Smooth muscle cell (in vitro differentiated cells): ENCODE measurements around the gene CHST8. TPM values are rescaled to one million over a fixed set of nuclear protein-coding genes. Genes with fewer than 3 reads are reported as not detected.

Experiments used
- DNase-seq: peaks from one replicate; lab custom pipeline; 2025; ENCODE audit not compliant: unreplicated experiment; lab: John Stamatoyannopoulos, UW
- H2AFZ ChIP-seq: fragments of 200-600 bp; sonication (generic); 2 replicates; pipeline ENCODE4 v1.6.0; 2016; ENCODE audit warnings: antibody characterized with exemption, low read depth, mild to moderate bottlenecking
- H3F3A ChIP-seq: fragments of 200-600 bp; sonication (generic); 2 replicates; pipeline ENCODE4 v1.6.0; 2017; ENCODE audit warnings: antibody characterized with exemption, low read depth
- H3K27ac ChIP-seq: fragments of 200-600 bp; sonication (generic); 2 replicates; pipeline ENCODE4 v1.5.1; 2016; ENCODE audit warnings: low read depth, mild to moderate bottlenecking
- H3K27me3 ChIP-seq: fragments of 200-600 bp; sonication (generic); 2 replicates; pipeline ENCODE4 v1.6.1; 2016; ENCODE audit warnings: low read depth, mild to moderate bottlenecking
- H3K36me3 ChIP-seq: fragments of 200-600 bp; sonication (generic); 2 replicates; pipeline ENCODE4 v1.5.1; 2016; ENCODE audit warnings: low read depth
- H3K4me1 ChIP-seq: fragments of 200-600 bp; sonication (generic); 2 replicates; pipeline ENCODE4 v1.5.1; 2016; ENCODE audit warnings: low read depth
- H3K4me2 ChIP-seq: fragments of 200-600 bp; sonication (generic); 2 replicates; pipeline ENCODE4 v1.6.0; 2016; ENCODE audit warnings: mild to moderate bottlenecking
- H3K4me3 ChIP-seq: fragments of 200-600 bp; sonication (generic); 2 replicates; pipeline ENCODE4 v1.5.1; 2016; ENCODE audit warnings: mild to moderate bottlenecking
- H3K79me2 ChIP-seq: fragments of 200-600 bp; sonication (generic); 2 replicates; pipeline ENCODE4 v1.6.0; 2016; ENCODE audit warnings: low read depth, mild to moderate bottlenecking
- H3K9ac ChIP-seq: fragments of 200-600 bp; sonication (generic); 2 replicates; pipeline ENCODE4 v1.6.0; 2016; ENCODE audit warnings: low read depth
- H3K9me3 ChIP-seq: fragments of 200-600 bp; sonication (generic); replicated peaks from 2 replicates; pipeline ENCODE4 v1.5.1; 2016; ENCODE audit warnings: low read depth
- H4K20me1 ChIP-seq: fragments of 200-600 bp; sonication (generic); 2 replicates; pipeline ENCODE4 v1.6.0; 2016; ENCODE audit warnings: low read depth
- WGBS: methylation state at CpG from one replicate; pipeline ENCODE4 v1.1.7; 2016; ENCODE audit warnings: low lambda C conversion rate; 5-methylcytosine and 5-hydroxymethylcytosine counted together
- polyA plus RNA-seq: library from polyadenylated mRNA; unstranded; fragments of >200 nt; fragmentation: Nextera tagmentation; extraction: Ambion mirVana; gene quantifications from 2 replicates; pipeline ENCODE4 v1.2.1, GENCODE V29; 2016
- total RNA-seq: library from RNA; depleted of rRNA; stranded (reverse); fragments of >200 nt; gene quantifications from 2 replicates; pipeline ENCODE4 v1.2.3, GENCODE V29; 2014
- TF ChIP-seq, protein P1 (sequence below): fragments of 200-600 bp; sonication (generic); IDR thresholded peaks from 2 replicates; pipeline ENCODE4 v1.5.1; 2017; ENCODE audit warnings: borderline replicate concordance, mild to moderate bottlenecking, antibody characterized with exemption; ENCODE audit not compliant: insufficient read depth, poor library complexity, severe bottlenecking

CHST8 gene
- total and polyA plus RNA-seq, 2 experiments from 2014 or later, result not detected

DNA sequence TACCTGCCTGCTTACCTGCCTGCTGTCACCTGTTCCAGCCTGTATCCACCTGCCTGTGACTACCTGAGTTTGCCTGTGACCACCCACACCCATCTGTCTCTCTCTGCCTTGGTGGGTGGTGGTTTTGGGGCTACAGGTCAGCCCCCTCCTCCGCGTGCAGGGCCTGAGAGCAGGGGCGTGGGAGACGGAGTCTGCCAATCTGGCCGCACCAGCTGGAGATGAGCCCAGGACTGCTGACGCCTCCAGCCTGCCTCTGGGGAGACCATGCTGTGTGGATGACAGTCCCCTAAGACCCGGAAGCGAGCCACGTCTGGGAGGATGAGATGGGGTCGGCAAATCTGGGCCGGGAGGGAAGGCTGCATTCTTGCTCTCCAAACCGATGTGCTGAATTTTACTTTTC lies 159.0 kb downstream of the CHST8 start:
- WGBS, result 88% methylated on average over 12 of the region's 12 CpGs
- no peaks in the 10 kb centered on the region for H3K4me1 ChIP-seq
- H2AFZ ChIP-seq, result no peak overlapping the region
- H3K9ac ChIP-seq, result no peak overlapping the region
- H3K79me2 ChIP-seq, result no peaks in the 10 kb centered on the region
- H3F3A ChIP-seq, result no peaks in the 10 kb centered on the region
- H3K27ac ChIP-seq, result no peak overlapping the region
- H4K20me1 ChIP-seq, result no peaks in the 10 kb centered on the region
- no peaks in the 10 kb centered on the region for H3K36me3 ChIP-seq
- H3K4me2 ChIP-seq, result no peak overlapping the region
- H3K9me3 ChIP-seq, result no peaks in the 10 kb centered on the region
- H3K27me3 ChIP-seq, result no peaks in the 10 kb centered on the region
- no peak for DNase-seq
- H3K4me3 ChIP-seq, result no peak overlapping the region
- TF ChIP-seq, protein P1, sequence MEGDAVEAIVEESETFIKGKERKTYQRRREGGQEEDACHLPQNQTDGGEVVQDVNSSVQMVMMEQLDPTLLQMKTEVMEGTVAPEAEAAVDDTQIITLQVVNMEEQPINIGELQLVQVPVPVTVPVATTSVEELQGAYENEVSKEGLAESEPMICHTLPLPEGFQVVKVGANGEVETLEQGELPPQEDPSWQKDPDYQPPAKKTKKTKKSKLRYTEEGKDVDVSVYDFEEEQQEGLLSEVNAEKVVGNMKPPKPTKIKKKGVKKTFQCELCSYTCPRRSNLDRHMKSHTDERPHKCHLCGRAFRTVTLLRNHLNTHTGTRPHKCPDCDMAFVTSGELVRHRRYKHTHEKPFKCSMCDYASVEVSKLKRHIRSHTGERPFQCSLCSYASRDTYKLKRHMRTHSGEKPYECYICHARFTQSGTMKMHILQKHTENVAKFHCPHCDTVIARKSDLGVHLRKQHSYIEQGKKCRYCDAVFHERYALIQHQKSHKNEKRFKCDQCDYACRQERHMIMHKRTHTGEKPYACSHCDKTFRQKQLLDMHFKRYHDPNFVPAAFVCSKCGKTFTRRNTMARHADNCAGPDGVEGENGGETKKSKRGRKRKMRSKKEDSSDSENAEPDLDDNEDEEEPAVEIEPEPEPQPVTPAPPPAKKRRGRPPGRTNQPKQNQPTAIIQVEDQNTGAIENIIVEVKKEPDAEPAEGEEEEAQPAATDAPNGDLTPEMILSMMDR, result no peak

DNA sequence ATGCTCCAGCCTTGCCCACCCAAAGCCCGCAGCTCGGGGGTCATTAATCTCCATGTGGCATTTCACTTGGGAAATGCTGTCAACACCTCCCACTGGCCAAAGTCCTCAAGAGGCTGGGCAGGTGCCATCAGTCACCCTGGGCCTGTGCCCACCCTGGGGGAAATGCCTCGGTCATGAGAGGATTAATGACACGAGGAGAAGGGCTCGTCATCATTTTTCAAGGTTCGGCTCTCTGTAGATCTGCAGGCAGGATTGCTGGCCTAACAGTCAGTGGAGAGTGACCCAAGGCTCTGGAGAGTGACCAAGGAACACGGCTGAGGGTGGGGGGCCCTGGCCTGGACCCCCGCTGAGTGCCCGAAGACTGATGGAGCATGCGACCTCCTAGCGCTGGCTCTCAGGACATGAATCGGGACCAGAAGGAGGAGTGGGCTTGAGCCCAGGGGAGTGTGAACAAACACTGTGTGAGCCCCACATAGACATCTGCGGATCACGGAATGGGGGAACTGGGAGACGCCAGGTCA lies 159.7 kb downstream of the CHST8 start:
- no peaks in the 10 kb centered on the region for H3K4me1 ChIP-seq
- no peaks in the 10 kb centered on the region for H3K36me3 ChIP-seq
- no peak overlapping the region for H3K4me3 ChIP-seq
- DNase-seq, result no peak
- H3K79me2 ChIP-seq, result no peaks in the 10 kb centered on the region
- no peaks in the 10 kb centered on the region for H4K20me1 ChIP-seq
- H3F3A ChIP-seq, result no peaks in the 10 kb centered on the region
- no peak overlapping the region for H2AFZ ChIP-seq
- no peak overlapping the region for H3K9ac ChIP-seq
- TF ChIP-seq, protein P1, result no peak
- H3K27ac ChIP-seq, result no peak overlapping the region
- WGBS, result 87% methylated on average over 15 of the region's 15 CpGs
- no peaks in the 10 kb centered on the region for H3K9me3 ChIP-seq
- H3K4me2 ChIP-seq, result no peak overlapping the region
- no peaks in the 10 kb centered on the region for H3K27me3 ChIP-seq

DNA sequence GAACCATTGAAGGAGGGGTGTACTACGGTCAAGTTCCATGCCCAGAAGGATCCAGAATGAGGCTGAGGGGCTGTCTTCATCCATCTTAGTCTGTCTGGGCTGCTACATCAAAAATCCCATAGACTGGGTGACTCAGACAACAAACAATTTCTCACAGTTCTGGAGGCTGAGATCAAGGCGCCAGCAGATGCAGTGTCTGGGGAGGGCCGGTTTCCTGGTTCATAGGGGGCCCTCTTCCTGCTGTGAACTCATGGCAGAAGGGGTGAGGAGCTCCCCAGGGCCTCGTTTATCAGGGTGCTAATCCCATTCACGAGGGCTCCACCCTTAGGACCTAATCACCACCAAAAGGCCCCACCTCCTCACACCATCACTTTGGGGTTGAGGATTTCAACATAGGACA lies 160.2 kb downstream of the CHST8 start:
- Histone ChIP-seq H3K4me1 (no peaks in the 10 kb centered on the region), H3K9ac (no peak overlapping the region), H4K20me1 (no peaks in the 10 kb centered on the region), H3K4me2 (no peak overlapping the region), H3K9me3 (no peaks in the 10 kb centered on the region), H3K4me3 (no peak overlapping the region), H3K79me2 (no peaks in the 10 kb centered on the region), H3F3A (no peaks in the 10 kb centered on the region), H3K36me3 (no peaks in the 10 kb centered on the region), H3K27ac (no peak overlapping the region), H3K27me3 (no peaks in the 10 kb centered on the region), H2AFZ (no peak overlapping the region)
- WGBS, result 22% methylated on average over 5 of the region's 5 CpGs
- no peak for DNase-seq
- TF ChIP-seq, protein P1, result no peak

DNA sequence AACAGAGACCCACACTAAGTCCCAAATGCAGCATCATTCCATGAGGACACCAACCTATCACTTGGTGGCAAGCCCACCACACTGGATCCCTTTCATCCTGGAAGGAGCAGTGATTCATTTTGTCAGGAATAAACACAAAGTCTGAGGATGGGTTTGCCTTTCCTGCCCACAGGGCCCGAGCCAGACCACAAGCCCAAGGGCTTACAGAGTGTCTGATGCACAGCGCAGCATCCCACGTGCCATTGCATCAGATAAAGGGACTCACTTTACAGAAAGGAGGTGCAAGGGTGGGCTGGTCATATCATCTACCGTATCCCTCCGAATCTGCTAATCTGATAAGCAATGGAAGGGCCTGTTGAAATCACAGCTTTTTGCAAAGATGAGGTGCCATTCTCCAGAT lies 162.7 kb downstream of the CHST8 start:
- no peak overlapping the region for H3K4me3 ChIP-seq
- H3K27me3 ChIP-seq, result no peaks in the 10 kb centered on the region
- DNase-seq, result no peak
- no peaks in the 10 kb centered on the region for H3F3A ChIP-seq
- H3K9me3 ChIP-seq, result no peaks in the 10 kb centered on the region
- H4K20me1 ChIP-seq, result no peaks in the 10 kb centered on the region
- no peaks in the 10 kb centered on the region for H3K36me3 ChIP-seq
- H2AFZ ChIP-seq, result no peak overlapping the region
- no peak overlapping the region for H3K4me2 ChIP-seq
- H3K9ac ChIP-seq, result no peak overlapping the region
- TF ChIP-seq, protein P1, result no peak
- no peak overlapping the region for H3K27ac ChIP-seq
- no peaks in the 10 kb centered on the region for H3K4me1 ChIP-seq
- 46% methylated on average over 5 of the region's 5 CpGs for WGBS
- no peaks in the 10 kb centered on the region for H3K79me2 ChIP-seq
